ENCODE data around the gene CBFA2T2.
A peak's percentile ranks its signal among the peaks of the same experiment; 100 is the strongest.
"Not testable (repeated sequence)": the region's sequence is repeated elsewhere in the genome, so short reads cannot be mapped to it uniquely, and the experiment has no call there.

Gene CBFA2T2

DNA sequence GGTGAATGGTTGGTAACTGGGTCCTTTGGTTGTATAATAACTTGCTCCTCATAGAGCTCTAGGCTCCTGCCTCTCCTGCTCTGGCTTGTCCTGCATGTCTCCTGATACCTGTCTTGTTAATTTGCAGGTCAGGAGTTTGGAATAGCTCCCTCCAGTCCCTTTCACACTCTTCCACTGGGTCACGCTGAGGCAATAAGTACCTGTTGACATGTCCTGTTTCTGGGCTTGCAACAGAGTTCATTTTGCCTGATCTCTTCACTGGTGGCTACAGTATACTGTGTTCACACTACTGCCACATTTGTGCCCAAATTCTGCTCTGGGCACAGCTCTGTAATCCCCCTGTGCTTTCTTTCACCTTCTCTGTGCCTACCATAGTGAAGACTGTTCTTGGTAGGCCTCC is 146.9 kb downstream of the CBFA2T2 start:
- DNase-seq (ENCODE audit: insufficient read length, low spot score): no peak
- no peak for FAIRE-seq
- TF ChIP-seq, protein P1, sequence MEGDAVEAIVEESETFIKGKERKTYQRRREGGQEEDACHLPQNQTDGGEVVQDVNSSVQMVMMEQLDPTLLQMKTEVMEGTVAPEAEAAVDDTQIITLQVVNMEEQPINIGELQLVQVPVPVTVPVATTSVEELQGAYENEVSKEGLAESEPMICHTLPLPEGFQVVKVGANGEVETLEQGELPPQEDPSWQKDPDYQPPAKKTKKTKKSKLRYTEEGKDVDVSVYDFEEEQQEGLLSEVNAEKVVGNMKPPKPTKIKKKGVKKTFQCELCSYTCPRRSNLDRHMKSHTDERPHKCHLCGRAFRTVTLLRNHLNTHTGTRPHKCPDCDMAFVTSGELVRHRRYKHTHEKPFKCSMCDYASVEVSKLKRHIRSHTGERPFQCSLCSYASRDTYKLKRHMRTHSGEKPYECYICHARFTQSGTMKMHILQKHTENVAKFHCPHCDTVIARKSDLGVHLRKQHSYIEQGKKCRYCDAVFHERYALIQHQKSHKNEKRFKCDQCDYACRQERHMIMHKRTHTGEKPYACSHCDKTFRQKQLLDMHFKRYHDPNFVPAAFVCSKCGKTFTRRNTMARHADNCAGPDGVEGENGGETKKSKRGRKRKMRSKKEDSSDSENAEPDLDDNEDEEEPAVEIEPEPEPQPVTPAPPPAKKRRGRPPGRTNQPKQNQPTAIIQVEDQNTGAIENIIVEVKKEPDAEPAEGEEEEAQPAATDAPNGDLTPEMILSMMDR (IDR thresholded peaks at IDR 0.05; ENCODE audit: insufficient read depth, missing control alignments): no peak

GRCh38 chr20:33640287-33640686 is 150.4 kb downstream of the CBFA2T2 start:
- TF ChIP-seq, protein P1 (IDR thresholded peaks at IDR 0.05; ENCODE audit: insufficient read depth, missing control alignments): no peak
- DNase-seq (ENCODE audit: insufficient read length, low spot score): no peak
- FAIRE-seq: no peak

GRCh38 chr20:33644313-33645071 is 154.6 kb downstream of the CBFA2T2 start:
- TF ChIP-seq, protein P1 (IDR thresholded peaks at IDR 0.05; ENCODE audit: insufficient read depth, missing control alignments): no peak
- DNase-seq (ENCODE audit: insufficient read length, low spot score) (no peak), FAIRE-seq (no peak)

DNA sequence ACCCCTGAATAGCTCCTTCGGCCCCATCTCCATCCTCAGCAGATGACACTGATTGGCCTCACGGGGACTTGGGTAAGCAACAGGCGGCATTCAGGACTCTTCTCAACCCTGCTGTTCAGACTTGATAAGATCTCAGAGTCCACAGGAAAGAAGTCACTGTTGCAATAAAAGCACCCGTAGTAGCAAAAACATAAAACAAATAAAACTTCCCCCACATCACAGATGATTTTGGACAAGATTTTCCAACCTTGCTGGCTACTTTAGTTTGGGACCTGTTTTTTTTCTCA is 155.1 kb downstream of the CBFA2T2 start:
- no peak for FAIRE-seq
- DNase-seq (ENCODE audit: insufficient read length, low spot score): no peak
- TF ChIP-seq, protein P1 (IDR thresholded peaks at IDR 0.05; ENCODE audit: insufficient read depth, missing control alignments): no peak

DNA sequence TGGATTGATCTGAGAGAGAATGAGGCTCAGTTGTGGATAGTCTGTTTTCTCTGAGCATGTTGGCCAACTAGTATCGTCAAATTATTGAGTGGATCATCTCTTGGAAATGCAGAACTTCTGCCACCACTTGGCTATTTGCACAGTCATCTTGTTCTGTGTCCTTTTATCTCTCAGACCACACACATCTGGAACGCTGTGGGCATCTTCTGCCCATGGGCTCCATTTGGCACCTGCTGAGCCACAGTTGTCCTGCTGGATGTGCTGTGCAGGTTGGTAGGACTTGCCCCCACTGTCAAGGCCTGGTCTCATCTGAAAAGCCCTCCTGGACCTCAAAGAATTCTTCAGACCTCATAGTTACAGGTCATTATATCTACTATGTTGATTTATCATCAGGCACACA is 155.5 kb downstream of the CBFA2T2 start:
- DNase-seq (ENCODE audit: insufficient read length, low spot score) (no peak), FAIRE-seq (no peak)
- TF ChIP-seq, protein P1 (IDR thresholded peaks at IDR 0.05; ENCODE audit: insufficient read depth, missing control alignments): no peak

DNA sequence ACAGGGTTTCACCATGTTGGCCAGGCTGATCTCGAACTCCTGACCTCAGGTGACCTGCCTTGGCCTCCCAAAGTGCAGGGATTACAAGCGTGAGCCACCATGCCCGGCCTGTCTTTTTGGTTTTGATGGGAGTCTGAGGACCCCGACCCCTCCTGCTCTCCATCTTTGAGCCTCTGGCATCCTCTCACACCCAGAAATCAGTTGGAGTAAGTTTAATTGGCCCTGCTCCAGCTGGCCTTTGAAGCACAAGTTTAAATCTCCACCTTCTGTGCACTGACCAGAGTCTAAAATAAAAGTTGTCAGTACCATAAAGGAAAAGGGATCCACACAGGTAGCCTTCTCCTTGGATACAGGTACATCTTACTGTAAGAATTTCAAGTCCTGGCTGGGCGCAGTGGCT is 156.3 kb downstream of the CBFA2T2 start:
- DNase-seq (ENCODE audit: insufficient read length, low spot score): no peak
- no peak for FAIRE-seq
- TF ChIP-seq, protein P1 (IDR thresholded peaks at IDR 0.05; ENCODE audit: insufficient read depth, missing control alignments): no peak

GRCh38 chr20:33646959-33647602 is 157.2 kb downstream of the CBFA2T2 start:
- DNase-seq (ENCODE audit: insufficient read length, low spot score): peak; percentile 18
- FAIRE-seq: not testable (repeated sequence)
